GM18505 (cell line): ENCODE measurements around the gene RHBDF2.

ENCODE experiments used
- ATAC-seq: cut with Tn5 transposase; IDR thresholded peaks from one replicate; pipeline ENCODE4 v1.9.1; 2021; ENCODE audit not compliant: unreplicated experiment
- POLR2A ChIP-seq: IDR thresholded peaks from 4 replicates; pipeline ENCODE4 v1.6.1; 2011; ENCODE audit warnings: borderline replicate concordance; ENCODE audit not compliant: insufficient read depth, insufficient read length; ENCODE audit errors: extremely low read depth

Gene RHBDF2

GRCh38 chr17:76469076-76469990 is 31.9 kb downstream of the RHBDF2 start:
- no peak for ATAC-seq

GRCh38 chr17:76468634-76469010 is 32.6 kb downstream of the RHBDF2 start:
- no peak for ATAC-seq
- no peak for TF ChIP-seq POLR2A

More at GRCh38 chr17:76469076-76469990, 31.9 kb downstream of the RHBDF2 start:
- peak; percentile 38 for TF ChIP-seq POLR2A

GRCh38 chr17:76467809-76468633 is 33.2 kb downstream of the RHBDF2 start:
- ATAC-seq = no peak
- no peak for TF ChIP-seq POLR2A

- no peak for TF ChIP-seq POLR2A
- no peak for ATAC-seq
Observed at GRCh38 chr17:76467366-76467765, 33.9 kb downstream of the RHBDF2 start, which contains the start of gene AANAT. Gene AANAT, plus strand, starts transcription at chr17:76467603. Its CDS starts 1,144 bp downstream, at chr17:76468747.

GRCh38 chr17:76466775-76467130 is 34.5 kb downstream of the RHBDF2 start:
- TF ChIP-seq POLR2A = no peak
- ATAC-seq = no peak

- no peak for TF ChIP-seq POLR2A
- no peak for ATAC-seq
Observed at GRCh38 chr17:76462556-76463290, 38.5 kb downstream of the RHBDF2 start.

- TF ChIP-seq POLR2A = no peak
- no peak for ATAC-seq
Observed at GRCh38 chr17:76461765-76462555, 39.3 kb downstream of the RHBDF2 start.

GRCh38 chr17:76459674-76460073 is 41.5 kb downstream of the RHBDF2 start:
- no peak for TF ChIP-seq POLR2A
- no peak for ATAC-seq

GRCh38 chr17:76458580-76459490 is 42.4 kb downstream of the RHBDF2 start:
- TF ChIP-seq POLR2A = no peak
- ATAC-seq = no peak

GRCh38 chr17:76453431-76453743 is 47.8 kb downstream of the RHBDF2 start:
- no peak for ATAC-seq
- no peak for TF ChIP-seq POLR2A

- ATAC-seq = peak; percentile 81
- peak; percentile 72 for TF ChIP-seq POLR2A
Observed at GRCh38 chr17:76452660-76453430, 48.4 kb downstream of the RHBDF2 start, which contains the start of gene UBE2O. Gene UBE2O, minus strand, starts transcription at chr17:76453152. Its CDS starts 11 bp downstream, at chr17:76453141.

GRCh38 chr17:76452127-76452659 is 49.0 kb downstream of the RHBDF2 start:
- TF ChIP-seq POLR2A = no peak
- peak; percentile 11 for ATAC-seq
